ENCODE measurements around the gene GPSM3. TPM values are rescaled to one million over a fixed set of nuclear protein-coding genes. Genes with fewer than 3 reads are reported as not detected.

GPSM3 gene
- total and polyA plus RNA-seq, 4 donors, result 8.1 to 145 (median 47.3) TPM

- H3K9ac ChIP-seq (ENCODE audit: insufficient read depth in 1 of 2, low read length in 2 of 2), result no peak overlapping the region
- no peaks in the 10 kb centered on the region for H3K9me3 ChIP-seq (ENCODE audit: control insufficient read depth in 4 of 4, insufficient read depth in 3 of 4, low read length in 3 of 4)
- no peak overlapping the region for H3K4me3 ChIP-seq
- H3K4me1 ChIP-seq (ENCODE audit: control insufficient read depth in 5 of 5, insufficient read depth in 5 of 5, low read length in 5 of 5), result peaks cover 0 to 1% (median 0%) of the 10 kb centered on the region in 5 donors
- DNase-seq (no peak), ATAC-seq (ENCODE audit: insufficient read depth, low FRiP score) (no peak)
- no peak for TF ChIP-seq CTCF (IDR thresholded peaks at IDR 0.05; ENCODE audit: control extremely low read depth, extremely low read depth)
- 88% methylated on average over 30 of the region's 30 CpGs for WGBS, 2 donors
- H3K27me3 ChIP-seq (ENCODE audit: control insufficient read depth in 3 of 3, insufficient read depth in 3 of 3, low read length in 2 of 3), result peaks cover 0 to 4% (median 0%) of the 10 kb centered on the region in 3 donors
- H3K27ac ChIP-seq (ENCODE audit: low read depth in 1 of 2, low read length in 1 of 2), result no peak overlapping the region
- H3K36me3 ChIP-seq (ENCODE audit: control insufficient read depth in 4 of 4, insufficient read depth in 4 of 4, low read length in 4 of 4), result peaks cover 3 to 33% (median 21%) of the 10 kb centered on the region in 4 donors
Measured at GRCh38 chr6:32166411-32167061, 25.9 kb downstream of the GPSM3 start.

GRCh38 chr6:32164295-32164694 is 28.1 kb downstream of the GPSM3 start, which contains the start of gene EGFL8:
EGFL8 (plus strand) TSS chr6:32164595; CDS start chr6:32166166, 1,571 bp downstream.
- H3K36me3 ChIP-seq (ENCODE audit: control insufficient read depth in 4 of 4, insufficient read depth in 4 of 4, low read length in 4 of 4), result peaks cover 2 to 22% (median 3%) of the 10 kb centered on the region in 4 donors
- no peak within 1 kb of the TSS for H3K4me3 ChIP-seq
- H3K27me3 ChIP-seq (ENCODE audit: control insufficient read depth in 3 of 3, insufficient read depth in 3 of 3, low read length in 2 of 3), result peaks cover 0 to 4% (median 0%) of the 10 kb centered on the region in 3 donors
- no peak within 1 kb of the TSS for H3K9ac ChIP-seq (ENCODE audit: insufficient read depth in 1 of 2, low read length in 2 of 2)
- DNase-seq (no peak), ATAC-seq (ENCODE audit: insufficient read depth, low FRiP score) (no peak)
- no peak for TF ChIP-seq CTCF (IDR thresholded peaks at IDR 0.05; ENCODE audit: control extremely low read depth, extremely low read depth)
- peaks cover 0 to 1% (median 0%) of the 10 kb centered on the region in 5 donors for H3K4me1 ChIP-seq (ENCODE audit: control insufficient read depth in 5 of 5, insufficient read depth in 5 of 5, low read length in 5 of 5)
- no peaks in the 10 kb centered on the region for H3K9me3 ChIP-seq (ENCODE audit: control insufficient read depth in 4 of 4, insufficient read depth in 3 of 4, low read length in 3 of 4)
- H3K27ac ChIP-seq (ENCODE audit: low read depth in 1 of 2, low read length in 1 of 2), result peak within 1 kb of the TSS in 1 of 2 donors; percentile 68

GRCh38 chr6:32163559-32164258 is 28.7 kb downstream of the GPSM3 start:
- H3K4me1 ChIP-seq (ENCODE audit: control insufficient read depth in 5 of 5, insufficient read depth in 5 of 5, low read length in 5 of 5), result peaks cover 0 to 1% (median 0%) of the 10 kb centered on the region in 5 donors

More at GRCh38 chr6:32163559-32164258, 28.7 kb downstream of the GPSM3 start:
- Histone ChIP-seq H3K4me3 (no peak overlapping the region), H3K9ac (ENCODE audit: insufficient read depth in 1 of 2, low read length in 2 of 2) (no peak overlapping the region), H3K27me3 (ENCODE audit: control insufficient read depth in 3 of 3, insufficient read depth in 3 of 3, low read length in 2 of 3) (peaks cover 0 to 7% (median 0%) of the 10 kb centered on the region in 3 donors), H3K27ac (ENCODE audit: low read depth in 1 of 2, low read length in 1 of 2) (peak overlapping the region in 1 of 2 donors; percentile 68), H3K36me3 (ENCODE audit: control insufficient read depth in 4 of 4, insufficient read depth in 4 of 4, low read length in 4 of 4) (peaks cover 2 to 21% (median 4%) of the 10 kb centered on the region in 4 donors), H3K9me3 (ENCODE audit: control insufficient read depth in 4 of 4, insufficient read depth in 3 of 4, low read length in 3 of 4) (no peaks in the 10 kb centered on the region)
- WGBS, 2 donors, result 73 to 77% methylated on average over 7 of the region's 7 CpGs
- ATAC-seq (ENCODE audit: insufficient read depth, low FRiP score), result no peak
- DNase-seq, result no peak
- no peak for TF ChIP-seq CTCF (IDR thresholded peaks at IDR 0.05; ENCODE audit: control extremely low read depth, extremely low read depth)

Measured in lung (tissue), 12 donors.